Measurements from ENCODE around the gene PSG6.
"Not testable (repeated sequence)": the region's sequence is repeated elsewhere in the genome, so short reads cannot be mapped to it uniquely, and the experiment has no call there.

- not testable (repeated sequence) for TF ChIP-seq EZH2 (IDR thresholded peaks at IDR 0.05; ENCODE audit: insufficient read depth, poor library complexity, severe bottlenecking); EZH2phosphoT487 (IDR thresholded peaks at IDR 0.05; ENCODE audit: insufficient read depth, low read depth)
These were observed 37.1 kb downstream of the PSG6 start for GRCh38 chr19:42880621-42881020.
